IPS-15b (cell line): ENCODE data around the gene INPP4B.

Experiments
- H3K27me3 ChIP-seq: one replicate; pipeline ENCODE4 v1.6.1; 2013; ENCODE audit warnings: low read length; ENCODE audit not compliant: control insufficient read depth, insufficient read depth
- H3K36me3 ChIP-seq: one replicate; pipeline ENCODE4 v1.6.1; 2013; ENCODE audit warnings: low read length; ENCODE audit not compliant: control insufficient read depth, insufficient read depth
- H3K4me1 ChIP-seq: one replicate; pipeline ENCODE4 v1.6.1; 2013; ENCODE audit warnings: mild to moderate bottlenecking, low read length; ENCODE audit not compliant: control insufficient read depth, insufficient read depth
- H3K4me3 ChIP-seq: one replicate; pipeline ENCODE4 v1.5.1; 2013; ENCODE audit warnings: low read depth, low read length
- H3K9ac ChIP-seq: one replicate; pipeline ENCODE4 v1.6.1; 2013; ENCODE audit warnings: low read depth, mild to moderate bottlenecking, low read length
- H3K9me3 ChIP-seq: one replicate; pipeline ENCODE4 v1.6.1; 2013; ENCODE audit warnings: mild to moderate bottlenecking, low read length; ENCODE audit not compliant: control insufficient read depth, insufficient read depth

The INPP4B gene

GRCh38 chr4:142566243-142566642 is 279.9 kb downstream of the INPP4B start:
- no peaks in the 10 kb centered on the region for H3K4me1 ChIP-seq
- H3K36me3 ChIP-seq, result no peaks in the 10 kb centered on the region
- no peaks in the 10 kb centered on the region for H3K9me3 ChIP-seq
- no peaks in the 10 kb centered on the region for H3K27me3 ChIP-seq
- H3K9ac ChIP-seq, result no peak overlapping the region
- no peak overlapping the region for H3K4me3 ChIP-seq

- Histone ChIP-seq H3K27me3 (no peaks in the 10 kb centered on the region), H3K36me3 (no peaks in the 10 kb centered on the region), H3K4me1 (no peaks in the 10 kb centered on the region), H3K4me3 (no peak overlapping the region), H3K9me3 (no peaks in the 10 kb centered on the region), H3K9ac (no peak overlapping the region)
These were observed 280.3 kb downstream of the INPP4B start for GRCh38 chr4:142565771-142566170.

- no peaks in the 10 kb centered on the region for H3K9me3 ChIP-seq
- H3K36me3 ChIP-seq, result no peaks in the 10 kb centered on the region
- H3K9ac ChIP-seq, result no peak overlapping the region
- no peak overlapping the region for H3K4me3 ChIP-seq
- no peaks in the 10 kb centered on the region for H3K4me1 ChIP-seq
- H3K27me3 ChIP-seq, result no peaks in the 10 kb centered on the region
These were observed 282.3 kb downstream of the INPP4B start for GRCh38 chr4:142563682-142564291.

- no peaks in the 10 kb centered on the region for H3K4me1 ChIP-seq
- no peak overlapping the region for H3K4me3 ChIP-seq
- H3K27me3 ChIP-seq, result no peaks in the 10 kb centered on the region
- H3K9me3 ChIP-seq, result no peaks in the 10 kb centered on the region
- no peak overlapping the region for H3K9ac ChIP-seq
- H3K36me3 ChIP-seq, result no peaks in the 10 kb centered on the region
These were observed 286.1 kb downstream of the INPP4B start for GRCh38 chr4:142559986-142560385.

GRCh38 chr4:142558851-142559250 is 287.2 kb downstream of the INPP4B start:
- H3K36me3 ChIP-seq, result no peaks in the 10 kb centered on the region
- no peaks in the 10 kb centered on the region for H3K4me1 ChIP-seq
- no peaks in the 10 kb centered on the region for H3K9me3 ChIP-seq
- no peaks in the 10 kb centered on the region for H3K27me3 ChIP-seq
- no peak overlapping the region for H3K4me3 ChIP-seq
- no peak overlapping the region for H3K9ac ChIP-seq

- Histone ChIP-seq H3K4me1 (no peaks in the 10 kb centered on the region), H3K36me3 (no peaks in the 10 kb centered on the region), H3K9ac (no peak overlapping the region), H3K9me3 (no peaks in the 10 kb centered on the region), H3K27me3 (no peaks in the 10 kb centered on the region), H3K4me3 (no peak overlapping the region)
These were observed 288.8 kb downstream of the INPP4B start for GRCh38 chr4:142557239-142557801.

GRCh38 chr4:142556570-142557238 is 289.4 kb downstream of the INPP4B start:
- Histone ChIP-seq H3K9me3 (no peaks in the 10 kb centered on the region), H3K4me1 (no peaks in the 10 kb centered on the region), H3K9ac (no peak overlapping the region), H3K36me3 (no peaks in the 10 kb centered on the region), H3K4me3 (no peak overlapping the region), H3K27me3 (no peaks in the 10 kb centered on the region)

GRCh38 chr4:142556048-142556447 is 290.1 kb downstream of the INPP4B start:
- H3K9ac ChIP-seq, result no peak overlapping the region
- no peak overlapping the region for H3K4me3 ChIP-seq
- H3K4me1 ChIP-seq, result no peaks in the 10 kb centered on the region
- no peaks in the 10 kb centered on the region for H3K9me3 ChIP-seq
- H3K36me3 ChIP-seq, result no peaks in the 10 kb centered on the region
- no peaks in the 10 kb centered on the region for H3K27me3 ChIP-seq

- Histone ChIP-seq H3K27me3 (no peaks in the 10 kb centered on the region), H3K4me1 (no peaks in the 10 kb centered on the region), H3K36me3 (no peaks in the 10 kb centered on the region), H3K9ac (no peak overlapping the region), H3K4me3 (no peak overlapping the region), H3K9me3 (no peaks in the 10 kb centered on the region)
These were observed 291.7 kb downstream of the INPP4B start for GRCh38 chr4:142554412-142554811.

GRCh38 chr4:142551517-142552305 is 294.4 kb downstream of the INPP4B start:
- H3K9ac ChIP-seq, result no peak overlapping the region
- no peaks in the 10 kb centered on the region for H3K4me1 ChIP-seq
- H3K36me3 ChIP-seq, result no peaks in the 10 kb centered on the region
- H3K4me3 ChIP-seq, result no peak overlapping the region
- no peaks in the 10 kb centered on the region for H3K27me3 ChIP-seq
- no peaks in the 10 kb centered on the region for H3K9me3 ChIP-seq

- H3K36me3 ChIP-seq, result no peaks in the 10 kb centered on the region
- no peaks in the 10 kb centered on the region for H3K4me1 ChIP-seq
- H3K4me3 ChIP-seq, result no peak overlapping the region
- no peak overlapping the region for H3K9ac ChIP-seq
- H3K27me3 ChIP-seq, result no peaks in the 10 kb centered on the region
- H3K9me3 ChIP-seq, result no peaks in the 10 kb centered on the region
These were observed 295.1 kb downstream of the INPP4B start for GRCh38 chr4:142550965-142551364.
